Heart right ventricle (tissue), 16 donors: ENCODE data around the gene COX4I2. TPM values are rescaled to one million over a fixed set of nuclear protein-coding genes. Genes with fewer than 3 reads are reported as not detected.
"Not testable (repeated sequence)": the region's sequence is repeated elsewhere in the genome, so short reads cannot be mapped to it uniquely, and the experiment has no call there.

Source experiments
- ATAC-seq, 8 donors: fragments of 200-7000 bp; cut with Tn5 transposase; one replicate each; pipeline ENCODE4 v1.9.1; 2020; ENCODE audit warnings: mild to moderate bottlenecking in 8 of 8, moderate library complexity in 8 of 8, moderate number of reproducible peaks in 1 of 8
- DNase-seq, 2 donors: peaks; one replicate each; pipeline ENCODE4 v3.0.0-alpha.2; 2020
- H3K27ac ChIP-seq, 10 donors: fragments of 200-600 bp; sonication (generic) in 2 of 10; one replicate each; pipeline versions ENCODE4 v1.5.0 to v1.8.0; 2020 to 2022; ENCODE audit warnings: mild to moderate bottlenecking in 3 of 10
- H3K27me3 ChIP-seq, 7 donors: fragments of 200-600 bp; one replicate each; pipeline ENCODE4 v1.8.0; 2021 to 2022; ENCODE audit warnings: mild to moderate bottlenecking in 2 of 7
- H3K36me3 ChIP-seq, 9 donors: fragments of 200-600 bp; sonication (generic) in 1 of 9; one replicate each; pipeline versions ENCODE4 v1.5.0 to v1.8.0; 2020 to 2022; ENCODE audit warnings: mild to moderate bottlenecking in 2 of 9
- H3K4me1 ChIP-seq, 9 donors: fragments of 200-600 bp; sonication (generic) in 1 of 9; one replicate each; pipeline versions ENCODE4 v1.5.0 to v1.8.0; 2020 to 2022; ENCODE audit warnings: mild to moderate bottlenecking in 4 of 9
- H3K4me3 ChIP-seq, 10 donors: fragments of 200-600 bp; sonication (generic) in 2 of 10; one replicate each; pipeline versions ENCODE4 v1.5.0 to v1.8.0; 2020 to 2022; ENCODE audit warnings: mild to moderate bottlenecking in 7 of 10, moderate library complexity in 2 of 10
- H3K9me3 ChIP-seq, 11 donors: fragments of 200-600 bp in 10 of 11; sonication (generic) in 2 of 11; one replicate each; pipeline versions ENCODE4 v1.5.0 to v1.8.0; 2013 to 2022; ENCODE audit warnings: mild to moderate bottlenecking in 2 of 11, control low read depth in 1 of 11, moderate library complexity in 1 of 11
- WGBS, 2 donors: extraction: QIAGEN DNeasy Blood & Tissue Kit; methylation state at CpG; one replicate each; pipeline ENCODE4 v1.1.7; 2013; ENCODE audit warnings: inconsistent platforms in 1 of 2; 5-methylcytosine and 5-hydroxymethylcytosine counted together
- intact Hi-C, 10 donors: fragments of 100-400 bp; cut with DNase I; formaldehyde crosslinking; loops; one replicate each; pipeline versions ENCODE4 v1.11.1 to v1.14.2; 2022
- polyA plus RNA-seq, 2 donors: library from polyadenylated mRNA; stranded (reverse); fragments of 200-250 nt; gene quantifications; one replicate each; pipeline ENCODE4 v1.2.3, GENCODE V29; 2013
- total RNA-seq, 10 donors: library from RNA; stranded (reverse); fragmentation: NEBNext Ultra II Directional in 3 of 10; extraction: Animal tissue kit (Norgen Biotek cat#: 25700) in 3 of 10; gene quantifications; one replicate each; pipeline versions ENCODE4 v1.2.1 to v1.2.4, GENCODE V29; 2021 to 2023
- TF ChIP-seq, protein P1 (sequence below), 9 donors: fragments of 200-600 bp; sonication (generic) in 2 of 9; IDR thresholded peaks; one replicate each; pipeline versions ENCODE4 v1.5.0 to v1.8.0; 2021 to 2022; ENCODE audit warnings: antibody characterized with exemption in 9 of 9, mild to moderate bottlenecking in 5 of 9, moderate library complexity in 1 of 9
- donor health status: Arrhythmogenic right ventricular cardiomyopathy.
- donor health status: ischemic (EF 13 %, LVEDD 7.1; RV severe dilation, severe dysfunction).
- donor health status: healthy with polysubstance abuse.
- donor health status: DM: no; HTN: yes; CAD: no.
- donor health status: DM: no; HTN: no; CAD: no.
- donor health status: ischemic (EF 25% LVEDD 6.9; RV normal size, moderate dysfunction).
- donor health status: ischemic (EF 25% LVEDD 5.7; RV mildly dilated, moderate dysfunction).
- donor health status: healthy.
- donor health status: DM: yes; HTN: yes; CAD: no.
- donor health status: Ischemic cardiomyopathy.
- donor health status: ischemic (EF 35%, LVEDD 5.7; RV mildly dilated, moderate dysfunction).
- donor health status: nonischemic (EF 11% LVEDD 7.7; RV severe dilation, severe dysfunction).
- donor health status: DM: yes; HTN: yes; CAD: no.
- donor health status: PGD.
- donor health status: ischemic (EF 29% LVEDD 5.4; RV normal size, mild dysfunction).
- donor health status: nonischemic (EF 23%, LVEDD 6.1; RV moderate dilation, normal function).

COX4I2 gene
- total and polyA plus RNA-seq, 12 donors: 3.8 to 103 (median 8.2) TPM

DNA sequence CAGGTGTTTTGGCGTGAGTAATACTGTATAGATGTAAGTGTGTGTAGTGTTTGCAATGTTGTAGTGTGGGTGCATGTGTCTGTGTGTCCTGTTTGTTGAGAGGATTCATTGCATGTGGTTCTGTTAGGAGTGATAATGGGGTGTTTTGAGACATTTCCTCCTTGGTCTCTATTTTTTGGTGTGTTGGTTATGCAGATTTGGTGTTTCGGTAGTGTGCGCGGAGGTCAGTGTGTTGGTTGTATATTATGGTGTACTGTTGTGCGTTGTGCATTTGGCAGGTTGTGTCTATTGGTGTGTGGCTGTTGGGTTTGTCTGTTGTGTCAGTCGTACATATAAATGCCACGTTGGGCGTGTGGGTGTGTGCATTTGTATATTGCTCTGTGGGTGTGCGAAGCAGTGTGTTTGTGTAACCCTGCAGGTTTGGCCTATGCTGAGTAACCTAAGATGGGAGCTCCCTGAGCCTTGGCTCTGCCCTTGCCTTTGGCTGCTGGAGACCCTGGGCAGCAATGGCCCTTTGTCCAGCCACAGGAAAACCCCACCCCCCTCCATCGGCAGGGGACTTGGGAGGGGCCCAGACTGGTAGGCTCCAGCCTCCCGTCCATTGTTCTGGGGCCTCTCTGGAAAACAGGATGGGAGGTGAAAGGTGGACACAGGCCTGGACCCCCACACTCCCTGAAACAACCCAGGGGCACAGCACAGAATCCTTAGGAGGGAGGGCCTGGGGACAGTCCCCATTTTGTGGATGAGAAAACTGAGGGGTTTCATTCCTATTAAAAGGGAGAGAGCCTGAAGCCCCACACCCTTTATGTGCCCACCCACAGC lies 42.9 kb upstream of the COX4I2 start:
- DNase-seq: peak; percentile 67 to 86

DNA sequence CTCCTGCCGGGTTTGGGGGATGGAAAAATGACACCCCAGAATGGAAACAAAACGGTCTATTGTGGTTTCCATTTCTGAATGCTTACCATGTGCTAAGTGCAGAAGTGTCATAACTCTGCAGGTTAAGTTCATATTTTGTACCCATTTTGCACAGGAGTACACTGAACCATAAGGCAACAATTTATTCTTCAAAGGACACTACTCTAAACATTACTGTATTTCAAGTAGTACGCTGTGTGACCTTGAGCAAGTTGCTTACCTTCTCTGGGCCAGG lies 42.4 kb upstream of the COX4I2 start:
- Histone ChIP-seq H3K4me1 (peaks cover 9 to 41% (median 24%) of the 10 kb centered on the region in 9 donors), H3K36me3 (no peaks in the 10 kb centered on the region), H3K27ac (peak overlapping the region; percentile 70 to 98 (median 89)), H3K4me3 (no peak overlapping the region), H3K9me3 (no peaks in the 10 kb centered on the region), H3K27me3 (no peaks in the 10 kb centered on the region)
- intact Hi-C loops: loop anchor here in 2 of 10 donors (2.0 kb wide), 1 partner anchor 13 kb away; no protein-coding TSS in a partner anchor
- TF ChIP-seq, protein P1, sequence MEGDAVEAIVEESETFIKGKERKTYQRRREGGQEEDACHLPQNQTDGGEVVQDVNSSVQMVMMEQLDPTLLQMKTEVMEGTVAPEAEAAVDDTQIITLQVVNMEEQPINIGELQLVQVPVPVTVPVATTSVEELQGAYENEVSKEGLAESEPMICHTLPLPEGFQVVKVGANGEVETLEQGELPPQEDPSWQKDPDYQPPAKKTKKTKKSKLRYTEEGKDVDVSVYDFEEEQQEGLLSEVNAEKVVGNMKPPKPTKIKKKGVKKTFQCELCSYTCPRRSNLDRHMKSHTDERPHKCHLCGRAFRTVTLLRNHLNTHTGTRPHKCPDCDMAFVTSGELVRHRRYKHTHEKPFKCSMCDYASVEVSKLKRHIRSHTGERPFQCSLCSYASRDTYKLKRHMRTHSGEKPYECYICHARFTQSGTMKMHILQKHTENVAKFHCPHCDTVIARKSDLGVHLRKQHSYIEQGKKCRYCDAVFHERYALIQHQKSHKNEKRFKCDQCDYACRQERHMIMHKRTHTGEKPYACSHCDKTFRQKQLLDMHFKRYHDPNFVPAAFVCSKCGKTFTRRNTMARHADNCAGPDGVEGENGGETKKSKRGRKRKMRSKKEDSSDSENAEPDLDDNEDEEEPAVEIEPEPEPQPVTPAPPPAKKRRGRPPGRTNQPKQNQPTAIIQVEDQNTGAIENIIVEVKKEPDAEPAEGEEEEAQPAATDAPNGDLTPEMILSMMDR (IDR thresholded peaks at IDR 0.05): no peak
- WGBS, 2 donors: 66 to 78% methylated on average over 3 of the region's 3 CpGs
- ATAC-seq (no peak), DNase-seq (no peak)

More for the DNA sequence above, 42.9 kb upstream of the COX4I2 start:
- Histone ChIP-seq H3K4me1 (peaks cover 9 to 42% (median 24%) of the 10 kb centered on the region in 9 donors), H3K9me3 (no peaks in the 10 kb centered on the region), H3K27ac (peak overlapping the region; percentile 70 to 98 (median 89)), H3K36me3 (no peaks in the 10 kb centered on the region), H3K4me3 (no peak overlapping the region), H3K27me3 (no peaks in the 10 kb centered on the region)
- TF ChIP-seq, protein P1 (IDR thresholded peaks at IDR 0.05): no peak
- intact Hi-C loops: loop anchor here in 2 of 10 donors (2.0 kb wide), 1 partner anchor 14 kb away; no protein-coding TSS in a partner anchor
- ATAC-seq: peak; percentile 53 to 91 (median 79)
- 69% methylated on average over 11 of the region's 11 CpGs for WGBS, 2 donors

DNA sequence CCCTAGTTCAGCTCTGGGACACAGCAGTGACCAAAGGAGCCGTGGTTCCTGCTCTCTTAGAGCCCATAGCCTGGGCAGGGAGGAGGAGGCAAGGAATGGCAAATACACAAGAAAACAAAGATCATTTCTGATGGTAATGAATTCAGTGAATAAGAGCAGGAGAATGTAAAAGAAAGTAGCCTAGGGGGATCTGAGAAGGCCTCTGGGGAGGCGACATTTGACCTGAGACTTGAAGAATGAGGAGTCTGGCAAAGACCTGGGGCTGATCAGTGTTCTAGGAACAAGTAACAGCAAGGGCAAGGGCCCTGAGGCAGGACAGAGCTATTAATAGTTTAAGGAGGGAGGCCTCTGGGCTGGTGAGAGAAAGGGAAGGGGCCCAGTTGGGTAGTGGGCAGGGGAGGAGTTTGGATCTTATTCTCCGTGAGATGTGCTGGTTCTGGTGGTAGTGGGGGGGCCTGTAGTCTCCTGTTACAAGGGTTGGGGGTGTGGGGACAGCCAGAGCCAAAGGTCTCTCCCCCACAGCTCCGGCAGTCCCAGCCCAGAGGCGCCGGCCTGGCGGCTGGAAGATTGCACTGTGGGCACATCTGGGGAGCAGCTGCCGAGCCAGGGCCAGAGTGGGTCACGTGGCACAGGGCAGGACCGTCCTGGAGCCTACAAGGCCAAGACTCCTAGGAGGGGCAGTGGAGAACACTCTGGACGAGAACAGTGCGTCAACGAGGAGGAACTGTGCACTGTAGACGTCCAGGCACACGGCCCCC lies 41.9 kb upstream of the COX4I2 start:
- Histone ChIP-seq H3K4me1 (peaks cover 9 to 41% (median 24%) of the 10 kb centered on the region in 9 donors), H3K36me3 (no peaks in the 10 kb centered on the region), H3K27me3 (no peaks in the 10 kb centered on the region), H3K27ac (peak overlapping the region; percentile 70 to 98 (median 89)), H3K4me3 (no peak overlapping the region), H3K9me3 (no peaks in the 10 kb centered on the region)
- ATAC-seq: peak; percentile 85 to 94 (median 92)
- DNase-seq: peak; percentile 87 to 89
- intact Hi-C loops: loop anchor here in 2 of 10 donors (1.0 to 2.0 kb wide), 2 partner anchors 8 to 13 kb away; no protein-coding TSS in a partner anchor
- TF ChIP-seq, protein P1 (IDR thresholded peaks at IDR 0.05): no peak
- WGBS, 2 donors: 31 to 32% methylated on average over 15 of the region's 15 CpGs

- 65% methylated on average over 4 of the region's 4 CpGs for WGBS, 2 donors
- H3K27ac ChIP-seq: peak overlapping the region; percentile 70 to 98 (median 89)
- intact Hi-C loops: loop anchor here in 1 of 10 donors (1.0 kb wide), 1 partner anchor 8 kb away; no protein-coding TSS in a partner anchor
- peaks cover 9 to 41% (median 24%) of the 10 kb centered on the region in 9 donors for H3K4me1 ChIP-seq
- not testable (repeated sequence) for H3K36me3 ChIP-seq, H3K27me3 ChIP-seq, DNase-seq, H3K4me3 ChIP-seq, H3K9me3 ChIP-seq, ATAC-seq
Observed at GRCh38 chr20:31596412-31596715, 41.3 kb upstream of the COX4I2 start.
